H9 (cell line): ENCODE measurements around the gene MYH9. TPM values are rescaled to one million over a fixed set of nuclear protein-coding genes. Genes with fewer than 3 reads are reported as not detected.

Experiments used
- DNase-seq: peaks from one replicate; pipeline ENCODE4 v3.0.0-alpha.2; 2017
- H2AFZ ChIP-seq: one replicate; pipeline ENCODE4 v1.6.1; 2013; ENCODE audit warnings: mild to moderate bottlenecking, low read length, control low read depth, moderate library complexity
- H2AK5ac ChIP-seq: 2 replicates; pipeline ENCODE4 v1.6.1; 2013; ENCODE audit warnings: low read length, control low read depth, mixed read lengths; ENCODE audit not compliant: insufficient read length
- H2BK120ac ChIP-seq: one replicate; pipeline ENCODE4 v1.6.1; 2013; ENCODE audit warnings: low read depth, mild to moderate bottlenecking, low read length, control low read depth, inconsistent platforms; ENCODE audit not compliant: poor library complexity, severe bottlenecking
- H2BK12ac ChIP-seq: 2 replicates; pipeline ENCODE4 v1.6.1; 2013; ENCODE audit warnings: low read length, control low read depth, mixed read lengths, low read depth; ENCODE audit not compliant: insufficient read length
- H2BK15ac ChIP-seq: 2 replicates; pipeline ENCODE4 v1.6.1; 2013; ENCODE audit warnings: low read depth, low read length, control low read depth
- H2BK20ac ChIP-seq: one replicate; pipeline ENCODE4 v1.6.1; 2013; ENCODE audit warnings: low read depth, mild to moderate bottlenecking, low read length, control low read depth, inconsistent platforms; ENCODE audit not compliant: poor library complexity, severe bottlenecking
- H2BK5ac ChIP-seq: 2 replicates; pipeline ENCODE4 v1.6.1; 2013; ENCODE audit warnings: low read length, control low read depth, mixed read lengths; ENCODE audit not compliant: insufficient read length
- H3K14ac ChIP-seq: 2 replicates; pipeline ENCODE4 v1.6.1; 2013; ENCODE audit warnings: low read length, control low read depth; ENCODE audit not compliant: insufficient read depth
- H3K18ac ChIP-seq: 2 replicates; pipeline ENCODE4 v1.6.1; 2013; ENCODE audit warnings: low read depth, mild to moderate bottlenecking, mixed read lengths, low read length, control low read depth; ENCODE audit not compliant: insufficient read length
- H3K23ac ChIP-seq: 2 replicates; pipeline ENCODE4 v1.6.1; 2013; ENCODE audit warnings: low read length, control low read depth, mixed read lengths, low read depth; ENCODE audit not compliant: insufficient read length
- H3K23me2 ChIP-seq: 2 replicates; pipeline ENCODE4 v1.6.1; 2013; ENCODE audit warnings: low read depth, mild to moderate bottlenecking, mixed read lengths, low read length, control low read depth; ENCODE audit not compliant: insufficient read length, poor library complexity, severe bottlenecking
- H3K27ac ChIP-seq: 2 replicates; pipeline ENCODE4 v1.5.1; 2013; ENCODE audit warnings: low read length, control low read depth, mixed read lengths, low read depth; ENCODE audit not compliant: insufficient read length
- H3K27me3 ChIP-seq: 2 replicates; pipeline ENCODE4 v1.6.1; 2013; ENCODE audit warnings: low read length, control low read depth, inconsistent platforms; ENCODE audit not compliant: insufficient read depth
- H3K4ac ChIP-seq: 2 replicates; pipeline ENCODE4 v1.6.1; 2013; ENCODE audit warnings: low read depth, mild to moderate bottlenecking, control low read depth, inconsistent platforms, low read length, moderate library complexity
- H3K4me1 ChIP-seq: 2 replicates; pipeline ENCODE4 v1.6.1; 2013; ENCODE audit warnings: low read length, control low read depth, inconsistent platforms; ENCODE audit not compliant: insufficient read depth
- H3K4me2 ChIP-seq: 2 replicates; pipeline ENCODE4 v1.6.1; 2013; ENCODE audit warnings: low read length, control low read depth, mixed read lengths; ENCODE audit not compliant: insufficient read length, insufficient read depth
- H3K56ac ChIP-seq: 2 replicates; pipeline ENCODE4 v1.6.1; 2013; ENCODE audit warnings: low read depth, mild to moderate bottlenecking, mixed read lengths, low read length, control low read depth; ENCODE audit not compliant: insufficient read length
- H3K79me1 ChIP-seq: 2 replicates; pipeline ENCODE4 v1.6.1; 2013; ENCODE audit warnings: low read depth, mild to moderate bottlenecking, moderate library complexity, low read length, control low read depth, inconsistent platforms; ENCODE audit not compliant: insufficient read depth, poor library complexity, severe bottlenecking
- H3K79me2 ChIP-seq: 2 replicates; pipeline ENCODE4 v1.6.1; 2013; ENCODE audit warnings: low read length, control low read depth, inconsistent platforms; ENCODE audit not compliant: insufficient read depth
- H3K9ac ChIP-seq: 2 replicates; pipeline ENCODE4 v1.6.1; 2013; ENCODE audit warnings: low read length, control low read depth, mixed read lengths; ENCODE audit not compliant: insufficient read length; ENCODE audit errors: extremely low read depth
- H3K9me3 ChIP-seq: one replicate; pipeline ENCODE4 v1.6.1; 2013; ENCODE audit warnings: low read depth, low read length, inconsistent platforms; ENCODE audit not compliant: control insufficient read depth
- H3T11ph ChIP-seq: one replicate; pipeline ENCODE4 v1.6.1; 2013; ENCODE audit warnings: mild to moderate bottlenecking, low read length, control low read depth, inconsistent platforms
- H4K20me1 ChIP-seq: one replicate; pipeline ENCODE4 v1.6.1; 2013; ENCODE audit not compliant: control insufficient read depth, insufficient read length, insufficient read depth
- H4K5ac ChIP-seq: 2 replicates; pipeline ENCODE4 v1.6.1; 2013; ENCODE audit warnings: low read depth, mild to moderate bottlenecking, mixed read lengths, low read length, control low read depth; ENCODE audit not compliant: insufficient read length
- H4K8ac ChIP-seq: replicated peaks from 2 replicates; pipeline ENCODE4 v1.6.1; 2013; ENCODE audit warnings: low read length, control low read depth, mixed read lengths, low read depth; ENCODE audit not compliant: insufficient read length
- H4K91ac ChIP-seq: 2 replicates; pipeline ENCODE4 v1.6.1; 2013; ENCODE audit warnings: low read depth, mild to moderate bottlenecking, moderate library complexity, mixed read lengths, low read length, control low read depth; ENCODE audit not compliant: insufficient read length
- H3K27ac Mint-ChIP-seq, 3 experiments: 2 replicates in 2 of 3; 3 replicates in 1 of 3; pipeline ENCODE4 v1.8.0; 2020 to 2021; ENCODE audit warnings: mixed read lengths in 3 of 3, mild to moderate bottlenecking in 1 of 3, moderate library complexity in 1 of 3
- H3K27me3 Mint-ChIP-seq: 2 replicates; pipeline ENCODE4 v1.8.0; 2021; ENCODE audit warnings: low read depth, mild to moderate bottlenecking, moderate library complexity, mixed read lengths
- H3K36me3 Mint-ChIP-seq, 3 experiments: 2 replicates in 2 of 3; 3 replicates in 1 of 3; pipeline ENCODE4 v1.8.0; 2020 to 2021; ENCODE audit warnings: low read depth in 3 of 3, mixed read lengths in 3 of 3; ENCODE audit not compliant: insufficient read depth in 1 of 3
- H3K4me1 Mint-ChIP-seq, 2 experiments: 2 replicates each; pipeline ENCODE4 v1.8.0; 2020; ENCODE audit warnings: mixed read lengths in 2 of 2
- H3K4me3 Mint-ChIP-seq, 2 experiments: 2 replicates in 1 of 2; 3 replicates in 1 of 2; pipeline ENCODE4 v1.8.0; 2020 to 2021; ENCODE audit warnings: mild to moderate bottlenecking in 2 of 2, mixed read lengths in 2 of 2, moderate library complexity in 1 of 2
- H3K9me3 Mint-ChIP-seq, 2 experiments: 2 replicates in 1 of 2; 3 replicates in 1 of 2; pipeline ENCODE4 v1.8.0; 2020; ENCODE audit warnings: mild to moderate bottlenecking in 2 of 2, mixed read lengths in 2 of 2, moderate library complexity in 1 of 2
- WGBS: extraction: QIAGEN DNeasy Blood & Tissue Kit; methylation state at CpG from one replicate; pipeline ENCODE4 v1.1.7; 2013; ENCODE audit warnings: missing lambda C conversion rate, low lambda C conversion rate, mixed read lengths; ENCODE audit not compliant: insufficient read length; ENCODE audit errors: extremely low coverage; 5-methylcytosine and 5-hydroxymethylcytosine counted together
- total RNA-seq: library from RNA; stranded (reverse); gene quantifications from 2 replicates; pipeline ENCODE4 v1.2.1, GENCODE V29; 2021
- TF ChIP-seq, protein P1 (sequence below): fragments of 200-600 bp; sonication (generic); conservative IDR thresholded peaks from 3 replicates; pipeline ENCODE4 v1.8.0; 2021; ENCODE audit warnings: antibody characterized with exemption, mild to moderate bottlenecking

MYH9 gene
- total RNA-seq, 1 experiment from 2014 or later: 266 TPM

DNA sequence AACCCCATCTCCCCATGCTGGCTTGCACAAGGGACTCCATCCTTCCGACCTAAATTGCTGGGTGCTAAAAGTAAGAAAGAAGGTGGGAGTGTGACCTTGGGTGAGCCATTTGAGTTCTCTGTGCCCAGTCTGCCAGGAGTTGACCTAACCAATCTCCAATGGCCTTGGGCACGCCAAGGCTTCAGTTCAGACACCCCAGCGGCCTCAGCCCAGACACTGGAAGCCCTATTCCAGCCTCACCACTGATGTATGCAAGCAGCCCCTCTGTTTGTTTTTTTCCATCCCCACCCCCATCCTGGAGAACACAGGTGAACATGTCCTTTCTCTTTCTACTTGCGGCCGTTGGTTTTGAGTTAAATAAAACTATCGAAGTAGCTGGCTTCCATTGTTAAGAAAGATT, 31.9 kb downstream of the MYH9 start:
- no peak overlapping the region for H3T11ph ChIP-seq
- no peaks in the 10 kb centered on the region for H3K27me3 ChIP-seq
- no peak overlapping the region for H3K18ac ChIP-seq
- H3K27me3 Mint-ChIP-seq: no peaks in the 10 kb centered on the region; the same call in 1 of the 2 replicates
- no peak overlapping the region for H4K8ac ChIP-seq
- peak overlapping the region; percentile 84 to 93 (median 87); a peak in 6 of 7 replicates for H3K27ac Mint-ChIP-seq
- no peak overlapping the region for H3K27ac ChIP-seq
- peaks cover 23% of the 10 kb centered on the region for H3K4me1 ChIP-seq
- no peak overlapping the region for H3K9ac ChIP-seq
- H2BK15ac ChIP-seq: no peak overlapping the region
- H3K56ac ChIP-seq: no peak overlapping the region
- H2AK5ac ChIP-seq: no peak overlapping the region
- H3K79me1 ChIP-seq: peaks cover 5% of the 10 kb centered on the region
- WGBS: no CpG with 5 or more reads among the region's 6 CpGs
- peaks cover 75 to 80% of the 10 kb centered on the region in 2 experiments for H3K4me1 Mint-ChIP-seq
- no peaks in the 10 kb centered on the region for H3K23me2 ChIP-seq
- H2AFZ ChIP-seq: no peak overlapping the region
- no peaks in the 10 kb centered on the region for H3K9me3 ChIP-seq
- H3K36me3 Mint-ChIP-seq: peaks cover 0 to 19% (median 14%) of the 10 kb centered on the region in 3 experiments; a peak in 6 of 7 replicates
- no peak overlapping the region for H4K5ac ChIP-seq
- no peak overlapping the region for H2BK20ac ChIP-seq
- no peaks in the 10 kb centered on the region for H4K20me1 ChIP-seq
- DNase-seq: no peak
- H3K4ac ChIP-seq: no peak overlapping the region
- TF ChIP-seq, protein P1, sequence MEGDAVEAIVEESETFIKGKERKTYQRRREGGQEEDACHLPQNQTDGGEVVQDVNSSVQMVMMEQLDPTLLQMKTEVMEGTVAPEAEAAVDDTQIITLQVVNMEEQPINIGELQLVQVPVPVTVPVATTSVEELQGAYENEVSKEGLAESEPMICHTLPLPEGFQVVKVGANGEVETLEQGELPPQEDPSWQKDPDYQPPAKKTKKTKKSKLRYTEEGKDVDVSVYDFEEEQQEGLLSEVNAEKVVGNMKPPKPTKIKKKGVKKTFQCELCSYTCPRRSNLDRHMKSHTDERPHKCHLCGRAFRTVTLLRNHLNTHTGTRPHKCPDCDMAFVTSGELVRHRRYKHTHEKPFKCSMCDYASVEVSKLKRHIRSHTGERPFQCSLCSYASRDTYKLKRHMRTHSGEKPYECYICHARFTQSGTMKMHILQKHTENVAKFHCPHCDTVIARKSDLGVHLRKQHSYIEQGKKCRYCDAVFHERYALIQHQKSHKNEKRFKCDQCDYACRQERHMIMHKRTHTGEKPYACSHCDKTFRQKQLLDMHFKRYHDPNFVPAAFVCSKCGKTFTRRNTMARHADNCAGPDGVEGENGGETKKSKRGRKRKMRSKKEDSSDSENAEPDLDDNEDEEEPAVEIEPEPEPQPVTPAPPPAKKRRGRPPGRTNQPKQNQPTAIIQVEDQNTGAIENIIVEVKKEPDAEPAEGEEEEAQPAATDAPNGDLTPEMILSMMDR: no peak
- H3K14ac ChIP-seq: no peak overlapping the region
- H2BK5ac ChIP-seq: no peak overlapping the region
- peaks cover 57% of the 10 kb centered on the region; the same call in 1 of the 2 replicates for H3K79me2 ChIP-seq
- H3K4me3 Mint-ChIP-seq: peak overlapping the region in 1 of 2 experiments; percentile 5; a peak in 1 of 5 replicates
- no peaks in the 10 kb centered on the region; a peak in 1 of 5 replicates for H3K9me3 Mint-ChIP-seq
- H2BK120ac ChIP-seq: no peak overlapping the region
- no peak overlapping the region for H3K23ac ChIP-seq
- H3K4me2 ChIP-seq: no peak overlapping the region
- no peak overlapping the region for H4K91ac ChIP-seq
- no peak overlapping the region for H2BK12ac ChIP-seq
